Endothelial cell of umbilical vein (primary cell): ENCODE data around the gene AIG1.

Experiments
- EZH2 ChIP-seq: IDR thresholded peaks from 2 replicates; pipeline ENCODE4 v1.6.1; 2012; ENCODE audit warnings: borderline replicate concordance, low read depth, mild to moderate bottlenecking, moderate library complexity, low read length, inconsistent platforms; ENCODE audit not compliant: severe bottlenecking
- FOS ChIP-seq: IDR thresholded peaks from 2 replicates; pipeline ENCODE4 v1.6.1; 2011; ENCODE audit warnings: mild to moderate bottlenecking, low read length, moderate library complexity, borderline replicate concordance; ENCODE audit not compliant: insufficient read depth
- GATA2 ChIP-seq: IDR thresholded peaks from 2 replicates; pipeline ENCODE4 v1.7.0; 2011; ENCODE audit warnings: low read depth, mild to moderate bottlenecking, moderate library complexity, mixed read lengths, low read length; ENCODE audit not compliant: insufficient read length, insufficient read depth
- JUN ChIP-seq: IDR thresholded peaks from 2 replicates; pipeline ENCODE4 v1.6.1; 2011; ENCODE audit warnings: borderline replicate concordance, low read depth; ENCODE audit not compliant: insufficient read length, insufficient read depth
- MYC ChIP-seq: IDR thresholded peaks from one replicate; pipeline ENCODE4 v1.6.1; 2011; ENCODE audit warnings: mild to moderate bottlenecking, low read depth, low read length
- POLR2A ChIP-seq: IDR thresholded peaks from 2 replicates; pipeline ENCODE4 v1.6.1; 2012; ENCODE audit warnings: low read depth, mild to moderate bottlenecking, control low read depth, low read length
- POLR2AphosphoS5 ChIP-seq: IDR thresholded peaks from 2 replicates; pipeline ENCODE4 v1.6.1; 2012; ENCODE audit warnings: low read depth, mild to moderate bottlenecking, control low read depth, low read length, moderate library complexity; ENCODE audit not compliant: insufficient read depth
- TF ChIP-seq, protein P1 (sequence below): IDR thresholded peaks from 2 replicates; pipeline ENCODE4 v1.6.1; 2011; ENCODE audit not compliant: insufficient read depth, insufficient read length
- TF ChIP-seq, protein P2 (sequence below), 2 donors: IDR thresholded peaks; 1 replicate in 1 of 2; 2 replicates in 1 of 2; pipeline ENCODE4 v1.5.1; 2011; ENCODE audit warnings: low read length in 2 of 2, mild to moderate bottlenecking in 2 of 2, moderate library complexity in 2 of 2, control low read depth in 1 of 2, inconsistent platforms in 1 of 2, low read depth in 1 of 2; ENCODE audit not compliant: insufficient read depth in 1 of 2; ENCODE audit errors: extremely low read depth in 1 of 2

DNA sequence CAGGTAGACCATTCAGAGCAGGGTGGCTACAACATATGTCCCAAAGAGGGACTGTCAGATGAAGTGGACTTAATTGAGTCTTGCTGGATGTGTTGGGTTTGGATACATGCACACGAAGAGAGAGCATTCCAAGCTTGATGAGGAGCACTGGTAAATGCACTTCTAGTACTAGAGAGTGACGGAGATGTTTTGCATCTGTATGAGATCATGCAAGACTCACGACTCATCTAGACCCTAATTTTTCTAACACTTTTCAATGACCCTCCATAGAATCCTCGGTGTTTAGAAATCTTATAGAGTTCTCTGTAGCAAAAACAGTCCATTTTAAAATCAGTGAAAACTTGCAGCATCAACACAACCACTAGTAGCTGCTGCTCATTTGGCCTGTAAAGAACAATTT is 4.8 kb upstream of the AIG1 start:
- TF ChIP-seq FOS (no peak), EZH2 (no peak), POLR2AphosphoS5 (no peak), POLR2A (no peak), JUN (no peak), MYC (no peak), GATA2 (no peak)
- TF ChIP-seq, protein P1, sequence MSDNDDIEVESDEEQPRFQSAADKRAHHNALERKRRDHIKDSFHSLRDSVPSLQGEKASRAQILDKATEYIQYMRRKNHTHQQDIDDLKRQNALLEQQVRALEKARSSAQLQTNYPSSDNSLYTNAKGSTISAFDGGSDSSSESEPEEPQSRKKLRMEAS: no peak
- TF ChIP-seq, protein P2, sequence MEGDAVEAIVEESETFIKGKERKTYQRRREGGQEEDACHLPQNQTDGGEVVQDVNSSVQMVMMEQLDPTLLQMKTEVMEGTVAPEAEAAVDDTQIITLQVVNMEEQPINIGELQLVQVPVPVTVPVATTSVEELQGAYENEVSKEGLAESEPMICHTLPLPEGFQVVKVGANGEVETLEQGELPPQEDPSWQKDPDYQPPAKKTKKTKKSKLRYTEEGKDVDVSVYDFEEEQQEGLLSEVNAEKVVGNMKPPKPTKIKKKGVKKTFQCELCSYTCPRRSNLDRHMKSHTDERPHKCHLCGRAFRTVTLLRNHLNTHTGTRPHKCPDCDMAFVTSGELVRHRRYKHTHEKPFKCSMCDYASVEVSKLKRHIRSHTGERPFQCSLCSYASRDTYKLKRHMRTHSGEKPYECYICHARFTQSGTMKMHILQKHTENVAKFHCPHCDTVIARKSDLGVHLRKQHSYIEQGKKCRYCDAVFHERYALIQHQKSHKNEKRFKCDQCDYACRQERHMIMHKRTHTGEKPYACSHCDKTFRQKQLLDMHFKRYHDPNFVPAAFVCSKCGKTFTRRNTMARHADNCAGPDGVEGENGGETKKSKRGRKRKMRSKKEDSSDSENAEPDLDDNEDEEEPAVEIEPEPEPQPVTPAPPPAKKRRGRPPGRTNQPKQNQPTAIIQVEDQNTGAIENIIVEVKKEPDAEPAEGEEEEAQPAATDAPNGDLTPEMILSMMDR (IDR thresholded peaks at IDR 0.05; ENCODE audit: extremely low read depth in 1 of 2, insufficient read depth in 1 of 2, low read depth in 1 of 2, low read length in 2 of 2): no peak
